GM19438 (cell line): ENCODE results near the gene GPR176.

Experiments used
- ATAC-seq: cut with Tn5 transposase; IDR thresholded peaks from one replicate; pipeline ENCODE4 v1.9.1; 2021; ENCODE audit warnings: low read depth; ENCODE audit not compliant: unreplicated experiment

The GPR176 gene

GRCh38 chr15:39892418-39892817 is 27.6 kb downstream of the GPR176 start:
- ATAC-seq: no peak

- no peak for ATAC-seq
These were observed 29.4 kb downstream of the GPR176 start for GRCh38 chr15:39890621-39891020.

GRCh38 chr15:39889601-39890000 is 30.5 kb downstream of the GPR176 start:
- ATAC-seq: no peak

GRCh38 chr15:39888809-39889208 is 31.3 kb downstream of the GPR176 start:
- no peak for ATAC-seq

- ATAC-seq: no peak
These were observed 31.8 kb downstream of the GPR176 start for GRCh38 chr15:39888243-39888642.

GRCh38 chr15:39887832-39888231 is 32.2 kb downstream of the GPR176 start:
- ATAC-seq: no peak

GRCh38 chr15:39887211-39887610 is 32.9 kb downstream of the GPR176 start:
- ATAC-seq: no peak

- no peak for ATAC-seq
These were observed 33.6 kb downstream of the GPR176 start for GRCh38 chr15:39886418-39886817.

GRCh38 chr15:39885099-39885777 is 34.8 kb downstream of the GPR176 start:
- no peak for ATAC-seq

GRCh38 chr15:39884351-39884750 is 35.7 kb downstream of the GPR176 start:
- no peak for ATAC-seq

GRCh38 chr15:39882602-39883001 is 37.5 kb downstream of the GPR176 start:
- no peak for ATAC-seq

GRCh38 chr15:39881790-39882189 is 38.3 kb downstream of the GPR176 start:
- no peak for ATAC-seq

GRCh38 chr15:39880718-39881387 is 39.2 kb downstream of the GPR176 start:
- no peak for ATAC-seq

GRCh38 chr15:39878406-39878785 is 41.7 kb downstream of the GPR176 start:
- ATAC-seq: no peak

GRCh38 chr15:39874890-39875549 is 45.0 kb downstream of the GPR176 start:
- no peak for ATAC-seq

GRCh38 chr15:39873978-39874377 is 46.1 kb downstream of the GPR176 start:
- no peak for ATAC-seq

GRCh38 chr15:39870537-39870936 is 49.5 kb downstream of the GPR176 start:
- ATAC-seq: no peak

GRCh38 chr15:39869858-39870515 is 50.1 kb downstream of the GPR176 start:
- no peak for ATAC-seq

GRCh38 chr15:39869254-39869653 is 50.8 kb downstream of the GPR176 start:
- no peak for ATAC-seq

GRCh38 chr15:39868396-39868795 is 51.7 kb downstream of the GPR176 start:
- ATAC-seq: no peak

- ATAC-seq: no peak
These were observed 56.0 kb downstream of the GPR176 start for GRCh38 chr15:39864116-39864515.
